LNCAP (cell line): ENCODE results near the gene RAI2.

Source experiments
- TF ChIP-seq, protein P1 (sequence below): fragments of 450-650 bp; IDR thresholded peaks from 2 replicates; pipeline ENCODE4 v1.5.1; 2017; ENCODE audit warnings: mild to moderate bottlenecking

RAI2 gene

DNA sequence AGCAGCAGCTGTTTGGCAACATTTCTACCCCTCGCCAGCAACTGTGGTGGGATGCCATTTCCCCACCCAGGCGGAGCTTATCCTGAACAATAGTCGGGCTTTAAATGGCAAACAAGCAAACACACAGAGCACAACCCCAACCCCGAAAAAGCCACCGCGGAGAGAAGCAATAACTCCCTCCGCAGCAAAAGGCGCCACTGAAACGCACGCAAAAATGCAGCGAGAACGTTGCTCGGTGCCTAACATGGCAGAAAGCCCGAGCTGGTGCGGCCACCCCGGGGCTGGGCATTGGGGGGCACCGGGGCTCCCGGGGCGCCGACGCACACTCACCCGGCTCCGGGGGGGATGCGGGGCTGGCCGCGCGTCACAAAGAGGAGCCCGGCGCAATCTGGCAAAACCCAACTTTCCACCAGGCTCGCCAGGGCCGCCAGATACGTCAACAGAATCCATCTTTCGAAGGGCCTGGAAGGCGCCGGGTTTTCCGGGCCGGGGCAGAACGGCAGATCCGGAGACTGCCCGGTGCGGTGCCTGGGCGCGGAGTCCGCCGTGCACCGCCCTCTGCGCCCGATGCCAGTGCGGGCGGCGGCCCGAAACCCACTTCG is 818 bp downstream of the RAI2 start:
- TF ChIP-seq, protein P1, sequence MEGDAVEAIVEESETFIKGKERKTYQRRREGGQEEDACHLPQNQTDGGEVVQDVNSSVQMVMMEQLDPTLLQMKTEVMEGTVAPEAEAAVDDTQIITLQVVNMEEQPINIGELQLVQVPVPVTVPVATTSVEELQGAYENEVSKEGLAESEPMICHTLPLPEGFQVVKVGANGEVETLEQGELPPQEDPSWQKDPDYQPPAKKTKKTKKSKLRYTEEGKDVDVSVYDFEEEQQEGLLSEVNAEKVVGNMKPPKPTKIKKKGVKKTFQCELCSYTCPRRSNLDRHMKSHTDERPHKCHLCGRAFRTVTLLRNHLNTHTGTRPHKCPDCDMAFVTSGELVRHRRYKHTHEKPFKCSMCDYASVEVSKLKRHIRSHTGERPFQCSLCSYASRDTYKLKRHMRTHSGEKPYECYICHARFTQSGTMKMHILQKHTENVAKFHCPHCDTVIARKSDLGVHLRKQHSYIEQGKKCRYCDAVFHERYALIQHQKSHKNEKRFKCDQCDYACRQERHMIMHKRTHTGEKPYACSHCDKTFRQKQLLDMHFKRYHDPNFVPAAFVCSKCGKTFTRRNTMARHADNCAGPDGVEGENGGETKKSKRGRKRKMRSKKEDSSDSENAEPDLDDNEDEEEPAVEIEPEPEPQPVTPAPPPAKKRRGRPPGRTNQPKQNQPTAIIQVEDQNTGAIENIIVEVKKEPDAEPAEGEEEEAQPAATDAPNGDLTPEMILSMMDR = no peak

DNA sequence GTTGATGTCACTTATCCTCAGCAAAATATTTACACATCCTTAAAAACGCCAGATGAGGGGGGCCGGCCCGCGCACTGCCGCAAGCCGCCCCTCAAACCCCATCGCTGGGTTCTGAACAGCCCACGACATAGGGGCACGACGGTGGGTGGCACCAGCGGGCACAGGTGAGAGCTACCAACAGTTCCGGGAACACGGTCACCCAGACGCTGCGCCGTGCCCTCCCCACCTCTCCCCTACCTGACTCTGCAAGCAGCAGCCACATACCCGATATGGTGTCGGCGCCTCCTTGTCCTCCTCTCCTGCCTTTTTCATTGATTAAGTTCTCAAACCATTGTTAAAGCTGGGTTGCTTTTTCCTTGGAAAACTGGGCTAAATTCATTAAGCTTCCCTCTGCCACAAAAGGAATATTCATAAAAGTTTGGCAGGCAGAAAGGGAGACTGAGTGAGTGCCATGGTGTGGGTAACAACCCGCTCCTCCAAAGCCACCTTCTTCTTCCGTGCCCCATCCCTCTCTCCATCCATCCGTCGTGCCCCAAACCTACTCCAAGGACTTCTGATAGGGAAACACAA is 1.4 kb downstream of the RAI2 start:
- TF ChIP-seq, protein P1 = no peak

DNA sequence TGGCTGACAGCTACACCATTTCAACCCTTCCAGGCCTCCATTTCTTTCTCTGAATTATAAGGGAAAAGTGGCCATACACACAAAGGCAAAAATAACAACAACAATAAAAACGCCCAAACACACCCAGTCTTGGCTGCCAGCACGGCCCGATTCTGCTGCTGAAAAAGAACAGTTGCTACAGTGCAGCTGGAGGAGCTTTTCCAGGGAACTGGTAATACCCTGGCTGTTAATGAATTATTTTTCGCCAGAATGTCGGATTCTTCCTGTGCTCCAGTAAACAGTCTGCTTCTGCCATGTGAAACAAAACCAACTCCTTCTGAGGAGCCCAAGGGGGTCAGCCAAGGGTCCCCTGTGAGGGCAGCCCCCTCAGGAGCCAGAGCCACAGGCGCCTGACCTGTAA is 6.6 kb downstream of the RAI2 start:
- TF ChIP-seq, protein P1 = no peak

DNA sequence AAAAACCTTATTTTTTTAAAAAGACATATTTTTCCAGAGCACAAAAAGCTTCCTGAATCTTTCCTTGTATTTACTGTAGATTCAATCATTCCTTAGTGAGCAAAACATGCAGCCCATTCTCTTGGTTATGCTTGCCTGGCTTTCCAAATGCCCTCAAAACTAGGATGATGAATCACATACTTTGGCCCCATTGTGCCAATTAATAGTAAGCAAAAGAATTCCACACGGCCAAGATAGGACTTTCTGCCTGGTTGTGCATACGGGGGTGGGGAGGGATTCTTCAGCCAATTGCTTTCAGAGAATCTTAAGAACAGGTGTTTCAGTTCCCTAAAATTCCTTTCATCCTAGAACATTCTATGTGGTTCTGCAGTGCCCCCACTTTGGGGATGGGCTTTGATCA is 7.0 kb downstream of the RAI2 start:
- TF ChIP-seq, protein P1 = no peak

DNA sequence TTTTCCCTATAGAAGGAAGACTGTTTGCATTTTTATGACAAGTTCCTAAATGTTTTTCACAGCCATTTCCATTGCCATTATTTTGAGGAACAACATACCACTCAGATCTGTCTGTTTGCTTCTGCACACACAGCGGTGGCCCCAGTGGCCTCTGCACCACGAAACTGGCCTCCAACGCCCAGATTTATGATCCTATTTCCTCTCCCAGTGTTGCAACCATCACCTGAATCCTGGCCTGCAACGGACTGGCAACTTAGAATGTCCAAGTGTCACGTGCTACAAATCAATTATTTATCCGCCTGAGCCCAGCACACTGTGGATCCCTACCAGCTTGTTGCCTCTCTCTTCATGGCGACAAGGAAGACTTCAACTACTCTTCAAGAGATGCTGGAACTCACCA is 9.2 kb downstream of the RAI2 start:
- TF ChIP-seq, protein P1 = no peak

DNA sequence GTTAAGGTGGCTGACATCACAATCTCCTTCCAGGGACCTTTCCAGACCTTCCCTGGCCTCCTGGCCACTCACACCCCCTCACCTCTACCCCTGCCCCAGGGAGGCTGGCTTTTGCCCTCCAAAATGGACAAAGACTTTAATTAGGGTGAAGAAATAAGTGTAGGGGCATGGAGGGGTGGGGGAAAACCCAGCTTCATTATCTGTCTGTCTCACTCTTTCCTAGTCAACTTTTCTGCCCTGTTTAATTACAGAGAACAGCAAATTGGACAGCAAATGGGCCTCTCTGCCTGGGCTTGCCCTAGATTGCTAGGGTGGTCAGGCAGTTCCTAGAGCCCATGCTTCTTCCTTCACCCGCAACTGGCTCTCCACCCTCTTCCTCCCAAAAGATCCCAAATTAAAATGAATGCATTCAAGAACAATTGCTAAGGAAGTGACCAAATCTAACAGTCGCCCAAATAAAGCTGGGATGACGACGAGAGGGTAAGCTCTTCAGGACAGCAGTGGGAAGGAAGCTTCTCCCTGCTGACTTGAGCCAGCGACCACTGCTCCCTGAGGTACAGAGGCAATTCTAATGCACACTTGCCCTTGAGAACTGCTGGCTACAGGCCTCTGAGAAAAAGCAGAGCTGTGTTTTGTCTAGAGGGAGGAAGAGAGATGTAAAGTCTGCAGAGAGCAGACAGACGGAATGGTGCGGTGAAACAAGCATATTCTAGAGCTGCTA is 12.4 kb downstream of the RAI2 start:
- TF ChIP-seq, protein P1 = no peak

DNA sequence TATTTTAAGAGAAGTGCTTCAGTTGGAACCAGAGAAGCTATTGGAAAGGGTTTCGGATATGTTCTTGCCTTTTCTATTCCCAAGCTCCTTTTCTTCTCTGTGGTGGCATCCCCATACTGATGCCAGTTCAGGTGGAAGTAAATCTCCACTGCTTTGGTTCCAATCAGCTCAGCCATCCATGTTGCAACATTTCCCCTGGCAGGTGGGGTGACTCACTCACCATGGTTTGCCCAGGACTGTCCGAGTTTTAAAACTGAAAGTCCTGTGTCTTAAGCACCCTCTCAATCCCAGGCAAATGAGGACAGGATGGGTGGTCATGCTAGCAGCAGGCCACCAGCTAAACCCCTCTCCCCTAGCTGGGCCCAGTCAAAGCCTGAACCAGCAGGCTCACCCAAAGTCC is 15.1 kb downstream of the RAI2 start:
- TF ChIP-seq, protein P1 = no peak
